ENCODE results near the gene SERINC5. TPM values are rescaled to one million over a fixed set of nuclear protein-coding genes. Genes with fewer than 3 reads are reported as not detected.
A peak's percentile ranks its signal among the peaks of the same experiment; 100 is the strongest.

SERINC5 gene
- total RNA-seq, 4 donors from 2014 or later = 22.6 to 26.9 (median 24.8) TPM

DNA sequence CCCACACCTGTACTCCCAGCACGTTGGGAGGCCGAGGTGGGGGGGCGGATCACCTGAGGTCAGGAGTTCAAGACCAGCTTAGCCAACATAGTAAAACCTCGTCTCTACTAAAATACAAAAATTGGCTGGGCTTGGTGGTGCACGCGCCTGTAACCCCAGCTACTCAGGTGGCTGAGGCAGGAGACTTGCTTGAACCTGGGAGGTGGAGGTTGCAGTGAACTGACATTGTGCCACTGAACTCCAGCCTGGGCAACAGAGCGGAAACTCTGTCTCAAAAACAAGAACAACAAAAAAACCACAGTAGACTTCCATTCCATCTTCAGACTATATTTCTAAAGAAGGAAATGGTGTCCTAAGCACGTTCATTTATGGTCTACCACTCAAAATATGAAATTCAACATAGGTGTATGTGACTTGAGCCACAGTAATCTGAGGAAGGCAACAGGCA lies 14.2 kb upstream of the SERINC5 start:
- Histone ChIP-seq H3K9me3 (no peaks in the 10 kb centered on the region), H3K27me3 (no peaks in the 10 kb centered on the region), H3K36me3 (no peaks in the 10 kb centered on the region), H3K4me3 (replicated peaks in 1 of 3) (no peak overlapping the region), H3K4me1 (peaks cover 4% of the 10 kb centered on the region in 2 donors), H3K27ac (no peak overlapping the region)
- intact Hi-C loops (cut with DNase I) = no loop called here
- no peak for DNase-seq
- no peak for TF ChIP-seq POLR2A (IDR thresholded peaks at IDR 0.05)
- TF ChIP-seq, protein P1, sequence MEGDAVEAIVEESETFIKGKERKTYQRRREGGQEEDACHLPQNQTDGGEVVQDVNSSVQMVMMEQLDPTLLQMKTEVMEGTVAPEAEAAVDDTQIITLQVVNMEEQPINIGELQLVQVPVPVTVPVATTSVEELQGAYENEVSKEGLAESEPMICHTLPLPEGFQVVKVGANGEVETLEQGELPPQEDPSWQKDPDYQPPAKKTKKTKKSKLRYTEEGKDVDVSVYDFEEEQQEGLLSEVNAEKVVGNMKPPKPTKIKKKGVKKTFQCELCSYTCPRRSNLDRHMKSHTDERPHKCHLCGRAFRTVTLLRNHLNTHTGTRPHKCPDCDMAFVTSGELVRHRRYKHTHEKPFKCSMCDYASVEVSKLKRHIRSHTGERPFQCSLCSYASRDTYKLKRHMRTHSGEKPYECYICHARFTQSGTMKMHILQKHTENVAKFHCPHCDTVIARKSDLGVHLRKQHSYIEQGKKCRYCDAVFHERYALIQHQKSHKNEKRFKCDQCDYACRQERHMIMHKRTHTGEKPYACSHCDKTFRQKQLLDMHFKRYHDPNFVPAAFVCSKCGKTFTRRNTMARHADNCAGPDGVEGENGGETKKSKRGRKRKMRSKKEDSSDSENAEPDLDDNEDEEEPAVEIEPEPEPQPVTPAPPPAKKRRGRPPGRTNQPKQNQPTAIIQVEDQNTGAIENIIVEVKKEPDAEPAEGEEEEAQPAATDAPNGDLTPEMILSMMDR (IDR thresholded peaks at IDR 0.05) = no peak
- WGBS, 2 donors = 85 to 89% methylated on average over 8 of the region's 8 CpGs

GRCh38 chr5:80268916-80269315 lies 13.1 kb upstream of the SERINC5 start:
- no peak for TF ChIP-seq POLR2A (IDR thresholded peaks at IDR 0.05)
- TF ChIP-seq, protein P1 (IDR thresholded peaks at IDR 0.05) = no peak
- H3K27me3 ChIP-seq = no peaks in the 10 kb centered on the region
- no peak overlapping the region for H3K4me3 ChIP-seq (replicated peaks in 1 of 3)
- peaks cover 4% of the 10 kb centered on the region in 2 donors for H3K4me1 ChIP-seq
- DNase-seq = no peak
- H3K36me3 ChIP-seq = no peaks in the 10 kb centered on the region
- intact Hi-C loops (cut with DNase I) = no loop called here
- WGBS, 2 donors = 50 to 53% methylated on average over 5 of the region's 5 CpGs
- H3K9me3 ChIP-seq = no peaks in the 10 kb centered on the region
- peak overlapping the region; percentile 12 to 55 (median 44) for H3K27ac ChIP-seq

GRCh38 chr5:80266566-80266965 lies 10.7 kb upstream of the SERINC5 start:
- H3K4me3 ChIP-seq (replicated peaks in 1 of 3) = no peak overlapping the region
- peak overlapping the region in 2 of 3 donors; percentile 6 to 43 for H3K27ac ChIP-seq
- intact Hi-C loops (cut with DNase I) = no loop called here
- H3K9me3 ChIP-seq = no peaks in the 10 kb centered on the region
- TF ChIP-seq, protein P1 (IDR thresholded peaks at IDR 0.05) = no peak
- no peak for TF ChIP-seq POLR2A (IDR thresholded peaks at IDR 0.05)
- no peak for DNase-seq
- no peaks in the 10 kb centered on the region for H3K36me3 ChIP-seq
- WGBS, 2 donors = 55 to 68% methylated on average over 2 of the region's 2 CpGs
- H3K27me3 ChIP-seq = no peaks in the 10 kb centered on the region
- peaks cover 4% of the 10 kb centered on the region in 2 donors for H3K4me1 ChIP-seq

DNA sequence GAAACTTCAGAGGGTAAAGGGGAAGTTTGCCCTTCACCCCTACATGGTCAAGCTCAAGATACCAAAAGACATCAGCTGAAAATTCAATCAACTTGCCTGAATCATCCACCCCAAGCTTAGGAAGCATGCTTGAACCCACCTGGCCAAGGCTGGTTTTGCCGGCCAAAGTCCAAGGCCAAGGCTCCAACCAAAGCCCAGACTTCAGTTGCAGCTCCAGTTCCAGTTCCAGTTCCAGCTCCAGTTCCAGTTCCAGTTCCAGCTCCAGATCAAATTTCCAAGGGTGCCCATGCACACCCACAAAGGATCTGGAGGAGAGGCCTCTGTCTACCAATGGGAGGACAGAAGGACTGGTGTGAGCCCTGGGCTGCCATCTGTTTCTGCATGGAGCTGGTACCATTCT lies 4.6 kb upstream of the SERINC5 start:
- Histone ChIP-seq H3K4me3 (replicated peaks in 1 of 3) (no peak overlapping the region), H3K4me1 (peaks cover 6 to 14% of the 10 kb centered on the region in 2 donors), H3K27me3 (no peaks in the 10 kb centered on the region), H3K9me3 (no peaks in the 10 kb centered on the region), H3K27ac (no peak overlapping the region), H3K36me3 (no peaks in the 10 kb centered on the region)
- WGBS, 2 donors = 92 to 100% methylated on average over 1 of the region's 1 CpG
- TF ChIP-seq, protein P1 (IDR thresholded peaks at IDR 0.05) = no peak
- TF ChIP-seq POLR2A (IDR thresholded peaks at IDR 0.05) = no peak
- intact Hi-C loops (cut with DNase I) = no loop called here
- DNase-seq = no peak

DNA sequence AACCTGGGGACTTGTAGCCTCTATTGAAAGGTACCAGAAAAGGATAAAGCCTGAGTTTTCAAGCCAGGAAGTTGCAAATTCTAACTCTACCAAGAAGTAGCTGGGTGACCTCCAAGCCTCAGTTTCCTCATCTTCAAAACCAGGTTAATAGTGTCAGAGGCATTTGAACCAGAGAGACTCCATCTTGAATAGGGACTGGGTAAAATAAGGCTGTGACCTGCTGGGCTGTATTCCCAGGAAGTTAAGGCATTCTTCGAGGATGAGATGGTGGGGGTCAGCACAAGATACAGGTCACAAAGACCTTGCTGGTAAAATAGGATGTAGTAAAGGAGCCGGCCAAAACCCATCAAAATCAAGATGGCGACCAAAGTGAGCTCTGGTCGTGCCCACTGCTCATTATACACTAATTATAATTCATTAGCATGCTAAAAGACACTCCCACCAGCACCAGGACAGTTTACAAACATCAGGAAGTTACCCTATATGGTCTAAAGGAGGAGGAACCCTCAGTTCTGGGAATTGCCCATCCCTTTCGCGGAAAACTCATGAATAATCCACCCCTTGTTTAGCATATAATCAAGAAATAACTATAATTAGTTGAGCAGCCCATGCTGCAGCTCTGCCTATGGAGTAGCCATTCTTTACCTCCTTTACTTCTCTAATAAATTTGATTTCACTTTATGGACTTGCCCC lies 3.8 kb upstream of the SERINC5 start:
- Histone ChIP-seq H3K27ac (no peak overlapping the region), H3K27me3 (no peaks in the 10 kb centered on the region), H3K4me3 (replicated peaks in 1 of 3) (no peak overlapping the region), H3K36me3 (no peaks in the 10 kb centered on the region), H3K4me1 (peaks cover 7 to 16% of the 10 kb centered on the region in 2 donors), H3K9me3 (no peaks in the 10 kb centered on the region)
- no peak for DNase-seq
- TF ChIP-seq, protein P1 (IDR thresholded peaks at IDR 0.05) = no peak
- TF ChIP-seq POLR2A (IDR thresholded peaks at IDR 0.05) = no peak
- 95 to 96% methylated on average over 6 of the region's 6 CpGs for WGBS, 2 donors
- intact Hi-C loops (cut with DNase I) = loop anchor here (10.0 kb wide), 1 partner anchor 85 kb away; no protein-coding TSS in a partner anchor

All from thyroid gland (tissue), 4 donors.